CD4-positive, alpha-beta T cell (primary cell): ENCODE data around the gene S100P. TPM values are rescaled to one million over a fixed set of nuclear protein-coding genes. Genes with fewer than 3 reads are reported as not detected.

Experiments
- ATAC-seq: fragments of 200-7000 bp; cut with Tn5 transposase; one replicate; pipeline ENCODE4 v1.10.0; 2022; ENCODE audit warnings: mild to moderate bottlenecking; ENCODE audit not compliant: poor library complexity
- CTCF ChIA-PET: fragments of 350-600 bp; sonication (Branson Sonifier 250); formaldehyde crosslinking; loops from one replicate; lab custom pipeline; 2021; ENCODE audit warnings: antibody characterized with exemption, inconsistent platforms; lab: Charles Lee
- POLR2A ChIA-PET: fragments of 350-600 bp; sonication (Branson Sonifier 250); formaldehyde crosslinking; loops from one replicate; lab custom pipeline; 2021; ENCODE audit warnings: antibody characterized with exemption, inconsistent platforms; lab: Charles Lee
- DNase-seq, 14 experiments: peaks; one replicate each; pipeline ENCODE4 v3.0.0-alpha.2; 2013 to 2020; ENCODE audit warnings: mixed read lengths in 2 of 14
- H3K27ac ChIP-seq, 2 donors: one replicate each; pipeline versions ENCODE4 v1.5.1 to v1.7.0; 2013; ENCODE audit warnings: low read length in 2 of 2, low read depth in 1 of 2, mild to moderate bottlenecking in 1 of 2
- H3K27me3 ChIP-seq, 2 experiments: 1 replicate in 1 of 2; 2 replicates in 1 of 2; pipeline versions ENCODE4 v1.6.1 to v1.7.0; 2013; ENCODE audit warnings: low read length in 2 of 2, control low read depth in 1 of 2, mild to moderate bottlenecking in 1 of 2, moderate library complexity in 1 of 2; ENCODE audit not compliant: insufficient read depth in 2 of 2, control insufficient read depth in 1 of 2
- H3K36me3 ChIP-seq: one replicate; pipeline ENCODE4 v1.6.1; 2013; ENCODE audit warnings: low read length, control low read depth; ENCODE audit not compliant: insufficient read depth
- H3K4me1 ChIP-seq: one replicate; pipeline ENCODE4 v1.6.1; 2013; ENCODE audit warnings: low read length, control low read depth; ENCODE audit not compliant: insufficient read depth
- H3K4me3 ChIP-seq: one replicate; pipeline ENCODE4 v1.5.1; 2013; ENCODE audit warnings: mild to moderate bottlenecking, low read length, moderate library complexity
- H3K9me3 ChIP-seq, 2 experiments: 1 replicate in 1 of 2; 2 replicates in 1 of 2; pipeline versions ENCODE4 v1.6.1 to v1.7.0; 2013; ENCODE audit warnings: low read length in 2 of 2, mild to moderate bottlenecking in 2 of 2, control low read depth in 1 of 2, moderate library complexity in 1 of 2; ENCODE audit not compliant: control insufficient read depth in 1 of 2, insufficient read depth in 1 of 2
- H3K27ac Mint-ChIP-seq: one replicate; pipeline ENCODE4 v1.8.0; 2020; ENCODE audit warnings: mixed read lengths
- H3K27me3 Mint-ChIP-seq: one replicate; pipeline ENCODE4 v1.8.0; 2021; ENCODE audit warnings: mixed read lengths
- H3K36me3 Mint-ChIP-seq: one replicate; pipeline ENCODE4 v1.8.0; 2021; ENCODE audit warnings: low read depth, mixed read lengths
- H3K4me1 Mint-ChIP-seq: one replicate; pipeline ENCODE4 v1.8.0; 2021; ENCODE audit warnings: low read depth, mixed read lengths
- H3K4me3 Mint-ChIP-seq: one replicate; pipeline ENCODE4 v1.8.0; 2020; ENCODE audit warnings: mild to moderate bottlenecking, mixed read lengths
- H3K9me3 Mint-ChIP-seq: one replicate; pipeline ENCODE4 v1.8.0; 2020; ENCODE audit warnings: mixed read lengths
- CTCF ChIP-seq: fragments of 200-600 bp; IDR thresholded peaks from one replicate; pipeline ENCODE4 v1.8.0; 2022; ENCODE audit warnings: antibody characterized with exemption, mild to moderate bottlenecking
- intact Hi-C, 2 experiments: fragments of 100-400 bp; cut with DNase I in 1 of 2; cut with micrococcal nuclease in 1 of 2; formaldehyde crosslinking; loops; one replicate each; pipeline versions ENCODE4 v1.15.1 to v1.9.0; 2023 to 2025; cut with DNase I, micrococcal nuclease
- total RNA-seq, 174 experiments: library from RNA in 2 of 174; stranded (reverse) in 2 of 174; gene quantifications; one replicate each; pipeline ENCODE4 v1.2.3 and lab custom pipeline; 2021 to 2026

The S100P gene
- total RNA-seq, 2 experiments from 2014 or later, result 0.58 to 2.8 TPM

GRCh38 chr4:6718932-6719610, 25.4 kb downstream of the S100P start:
- Mint-ChIP-seq H3K4me1 (peaks cover 37% of the 10 kb centered on the region), H3K9me3 (no peaks in the 10 kb centered on the region), H3K27me3 (no peaks in the 10 kb centered on the region), H3K36me3 (peaks cover 11% of the 10 kb centered on the region), H3K27ac (peak overlapping the region; percentile 17), H3K4me3 (peak overlapping the region; percentile 67)
- ATAC-seq (no peak), DNase-seq (peak in 1 of 14 experiments; percentile 7)
- intact Hi-C loops, result loop anchor here in 1 of 2 experiments (5.0 kb wide), 2 partner anchors 142 to 268 kb away; partner anchors contain the start of gene MAN2B2
- ChIA-PET CTCF (interaction anchor here (1.0 to 6.8 kb wide), 4 partner anchors 45 to 352 kb away, joined by 4 to 101 read pairs (median 43); a partner anchor contains a TSS), POLR2A (interaction anchor here (0.7 to 10.4 kb wide), 9 partner anchors 9 to 1136 kb away, joined by 3 to 221 read pairs (median 5); partner anchors contain the start of genes GRPEL1, MRFAP1 and TADA2B)
- Histone ChIP-seq H3K27me3 (no peaks in the 10 kb centered on the region), H3K4me3 (no peak overlapping the region), H3K9me3 (no peaks in the 10 kb centered on the region), H3K4me1 (peaks cover 31% of the 10 kb centered on the region), H3K27ac (no peak overlapping the region), H3K36me3 (no peaks in the 10 kb centered on the region)
- TF ChIP-seq CTCF, result no peak

- H3K4me3 Mint-ChIP-seq, result no peak overlapping the region
- no peaks in the 10 kb centered on the region for H3K9me3 ChIP-seq
- no peaks in the 10 kb centered on the region for H3K36me3 ChIP-seq
- no peak overlapping the region for H3K27ac ChIP-seq
- CTCF ChIA-PET, result interaction anchor here (0.7 to 6.8 kb wide), 9 partner anchors 10 to 363 kb away, joined by 3 to 101 read pairs (median 12); partner anchors contain the start of gene MRFAP1L1
- H3K27me3 ChIP-seq, result no peaks in the 10 kb centered on the region
- DNase-seq (peak in 1 of 14 experiments; percentile 11), ATAC-seq (no peak)
- no peaks in the 10 kb centered on the region for H3K9me3 Mint-ChIP-seq
- peaks cover 37% of the 10 kb centered on the region for H3K4me1 Mint-ChIP-seq
- TF ChIP-seq CTCF, result no peak
- H3K4me3 ChIP-seq, result no peak overlapping the region
- intact Hi-C loops, result loop anchor here (1.0 to 5.0 kb wide), 4 partner anchors 142 to 351 kb away; partner anchors contain the start of gene MAN2B2 (in 1 of the 2)
- POLR2A ChIA-PET, result interaction anchor here (1.0 to 10.4 kb wide), 11 partner anchors 10 to 1135 kb away, joined by 3 to 221 read pairs (median 4); partner anchors contain the start of genes GRPEL1, MRFAP1 and TADA2B
- H3K27ac Mint-ChIP-seq, result peak overlapping the region; percentile 43
- H3K36me3 Mint-ChIP-seq, result peaks cover 11% of the 10 kb centered on the region
- peaks cover 31% of the 10 kb centered on the region for H3K4me1 ChIP-seq
- no peaks in the 10 kb centered on the region for H3K27me3 Mint-ChIP-seq
These were observed 26.0 kb downstream of the S100P start for GRCh38 chr4:6719611-6720179.

GRCh38 chr4:6720202-6720699, 26.6 kb downstream of the S100P start:
- peak; percentile 99 for TF ChIP-seq CTCF

More at GRCh38 chr4:6720202-6720699, 26.6 kb downstream of the S100P start:
- H3K27ac ChIP-seq, result no peak overlapping the region
- H3K27me3 ChIP-seq, result no peaks in the 10 kb centered on the region
- no peaks in the 10 kb centered on the region for H3K27me3 Mint-ChIP-seq
- H3K4me1 ChIP-seq, result peaks cover 30% of the 10 kb centered on the region
- peak overlapping the region; percentile 43 for H3K27ac Mint-ChIP-seq
- H3K9me3 Mint-ChIP-seq, result no peaks in the 10 kb centered on the region
- no peak overlapping the region for H3K4me3 ChIP-seq
- no peaks in the 10 kb centered on the region for H3K36me3 ChIP-seq
- ATAC-seq (peak; percentile 47), DNase-seq (peak; percentile 70 to 90 (median 79))
- peaks cover 11% of the 10 kb centered on the region for H3K36me3 Mint-ChIP-seq
- peaks cover 36% of the 10 kb centered on the region for H3K4me1 Mint-ChIP-seq
- no peak overlapping the region for H3K4me3 Mint-ChIP-seq
- H3K9me3 ChIP-seq, result no peaks in the 10 kb centered on the region
- ChIA-PET CTCF (interaction anchor here (0.6 to 6.8 kb wide), 18 partner anchors 11 to 363 kb away, joined by 3 to 101 read pairs (median 3); partner anchors contain the start of genes GRPEL1 and MRFAP1L1), POLR2A (interaction anchor here (0.6 to 10.4 kb wide), 9 partner anchors 24 to 351 kb away, joined by 3 to 221 read pairs (median 4); partner anchors contain the start of gene MRFAP1)
- intact Hi-C loops, result loop anchor here (1.0 kb wide), 2 partner anchors 154 to 350 kb away; no protein-coding TSS in a partner anchor
